Glutamatergic neuron (in vitro differentiated cells): ENCODE results near the gene ACIN1. TPM values are rescaled to one million over a fixed set of nuclear protein-coding genes. Genes with fewer than 3 reads are reported as not detected.

Experiments used
- DNase-seq: peaks from one replicate; pipeline ENCODE4 v3.0.0; 2022
- H3K27ac Mint-ChIP-seq: one replicate; pipeline ENCODE4 v1.8.0; 2020; ENCODE audit warnings: mild to moderate bottlenecking, mixed read lengths, inconsistent platforms; ENCODE audit not compliant: unreplicated experiment
- H3K27me3 Mint-ChIP-seq: one replicate; pipeline ENCODE4 v1.8.0; 2020; ENCODE audit warnings: mild to moderate bottlenecking, moderate library complexity, mixed read lengths, inconsistent platforms; ENCODE audit not compliant: unreplicated experiment
- H3K36me3 Mint-ChIP-seq: one replicate; pipeline ENCODE4 v1.8.0; 2020; ENCODE audit warnings: mild to moderate bottlenecking, mixed read lengths, inconsistent platforms; ENCODE audit not compliant: unreplicated experiment
- H3K4me1 Mint-ChIP-seq: one replicate; pipeline ENCODE4 v1.8.0; 2020; ENCODE audit warnings: mild to moderate bottlenecking, low read depth, mixed read lengths, inconsistent platforms; ENCODE audit not compliant: unreplicated experiment
- H3K4me3 Mint-ChIP-seq: one replicate; pipeline ENCODE4 v1.8.0; 2020; ENCODE audit warnings: mild to moderate bottlenecking, mixed read lengths, inconsistent platforms; ENCODE audit not compliant: unreplicated experiment
- H3K9me3 Mint-ChIP-seq: one replicate; pipeline ENCODE4 v1.8.0; 2020; ENCODE audit warnings: mild to moderate bottlenecking, moderate library complexity, mixed read lengths, inconsistent platforms; ENCODE audit not compliant: unreplicated experiment
- long read RNA-seq: library from polyadenylated mRNA; unstranded; transcript quantifications from one replicate; pipeline ENCODE4 v2.0.0, GENCODE V29; 2020; ENCODE audit not compliant: unreplicated experiment
- total RNA-seq: library from RNA; stranded (reverse); fragmentation: NEBNext Ultra II Directional; extraction: Animal tissue kit (Norgen Biotek cat#: 25700); gene quantifications from one replicate; pipeline ENCODE4 v1.2.1, GENCODE V29; 2021; ENCODE audit not compliant: unreplicated experiment
- TF ChIP-seq, protein P1 (sequence below): fragments of 200-600 bp; sonication (generic); IDR thresholded peaks from one replicate; pipeline ENCODE4 v1.5.0; 2021; ENCODE audit not compliant: partially characterized antibody, unreplicated experiment

The ACIN1 gene
- total RNA-seq: 341 TPM
- long read RNA-seq, partial matches to known transcripts: 1 of 3 reads
- long read RNA-seq, other reads (novel, unspliced or antisense): 2 of 3 reads

DNA sequence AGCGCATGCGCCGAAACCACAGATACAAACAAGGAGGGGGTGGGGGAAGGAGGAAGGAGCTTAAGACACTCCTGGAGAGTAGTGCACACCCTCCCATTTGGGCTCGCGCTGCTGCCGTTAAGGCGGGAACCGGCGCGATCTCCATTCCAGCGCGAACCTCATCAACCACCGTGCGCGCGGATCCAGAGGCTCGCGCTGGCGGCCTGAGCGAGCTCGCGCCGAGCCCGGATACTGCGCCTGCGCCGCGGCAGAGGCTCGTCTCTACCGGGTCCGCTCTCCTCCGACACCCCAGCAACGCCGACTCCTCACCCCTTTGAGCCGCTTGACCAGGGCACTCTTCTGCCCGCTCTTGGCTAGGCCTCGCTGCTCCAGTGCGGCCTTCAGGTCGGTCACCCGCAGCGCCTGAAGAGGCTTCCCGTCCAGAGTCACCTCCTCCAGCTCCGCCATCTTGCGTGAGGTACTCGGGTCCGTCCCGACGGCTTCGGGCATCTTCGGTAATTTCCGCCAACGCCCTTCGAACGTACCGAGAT lies at the start of gene ACIN1:
Gene ACIN1 (minus strand): TSS at position 471 of the 530 bp plus-strand sequence. CDS start 24 bp downstream, at position 447.
- Mint-ChIP-seq H3K27ac (no peak within 1 kb of the TSS), H3K9me3 (no peaks in the 10 kb centered on the region), H3K4me3 (no peak within 1 kb of the TSS), H3K36me3 (no peaks in the 10 kb centered on the region), H3K4me1 (peaks cover 4% of the 10 kb centered on the region), H3K27me3 (peaks cover 3% of the 10 kb centered on the region)
- TF ChIP-seq, protein P1, sequence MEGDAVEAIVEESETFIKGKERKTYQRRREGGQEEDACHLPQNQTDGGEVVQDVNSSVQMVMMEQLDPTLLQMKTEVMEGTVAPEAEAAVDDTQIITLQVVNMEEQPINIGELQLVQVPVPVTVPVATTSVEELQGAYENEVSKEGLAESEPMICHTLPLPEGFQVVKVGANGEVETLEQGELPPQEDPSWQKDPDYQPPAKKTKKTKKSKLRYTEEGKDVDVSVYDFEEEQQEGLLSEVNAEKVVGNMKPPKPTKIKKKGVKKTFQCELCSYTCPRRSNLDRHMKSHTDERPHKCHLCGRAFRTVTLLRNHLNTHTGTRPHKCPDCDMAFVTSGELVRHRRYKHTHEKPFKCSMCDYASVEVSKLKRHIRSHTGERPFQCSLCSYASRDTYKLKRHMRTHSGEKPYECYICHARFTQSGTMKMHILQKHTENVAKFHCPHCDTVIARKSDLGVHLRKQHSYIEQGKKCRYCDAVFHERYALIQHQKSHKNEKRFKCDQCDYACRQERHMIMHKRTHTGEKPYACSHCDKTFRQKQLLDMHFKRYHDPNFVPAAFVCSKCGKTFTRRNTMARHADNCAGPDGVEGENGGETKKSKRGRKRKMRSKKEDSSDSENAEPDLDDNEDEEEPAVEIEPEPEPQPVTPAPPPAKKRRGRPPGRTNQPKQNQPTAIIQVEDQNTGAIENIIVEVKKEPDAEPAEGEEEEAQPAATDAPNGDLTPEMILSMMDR: no peak
- DNase-seq: no peak

DNA sequence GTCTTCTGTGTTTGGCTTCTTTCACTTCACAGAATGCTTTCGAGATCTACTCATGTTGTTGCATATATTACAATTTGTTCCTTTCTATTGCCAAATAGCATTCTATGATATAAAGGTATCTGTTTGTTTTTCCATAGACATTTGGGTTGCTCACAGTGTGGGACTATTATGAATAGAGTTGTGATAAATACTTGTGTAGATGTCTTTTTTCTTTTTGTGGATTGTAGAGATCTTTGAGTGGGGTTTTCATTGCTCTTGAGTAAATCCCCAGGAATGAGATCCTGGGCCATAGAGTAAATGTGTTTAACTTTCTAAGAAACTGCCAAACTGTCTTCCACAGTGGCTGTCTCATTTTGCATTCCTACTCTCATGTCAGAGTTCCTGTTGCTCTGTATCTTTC lies 49.0 kb upstream of the ACIN1 start:
- TF ChIP-seq, protein P1: no peak
- DNase-seq: no peak
- no peak overlapping the region for H3K27ac Mint-ChIP-seq
- no peaks in the 10 kb centered on the region for H3K4me1 Mint-ChIP-seq
- H3K9me3 Mint-ChIP-seq: no peaks in the 10 kb centered on the region
- no peaks in the 10 kb centered on the region for H3K36me3 Mint-ChIP-seq
- H3K4me3 Mint-ChIP-seq: no peak overlapping the region
- peaks cover 1% of the 10 kb centered on the region for H3K27me3 Mint-ChIP-seq

DNA sequence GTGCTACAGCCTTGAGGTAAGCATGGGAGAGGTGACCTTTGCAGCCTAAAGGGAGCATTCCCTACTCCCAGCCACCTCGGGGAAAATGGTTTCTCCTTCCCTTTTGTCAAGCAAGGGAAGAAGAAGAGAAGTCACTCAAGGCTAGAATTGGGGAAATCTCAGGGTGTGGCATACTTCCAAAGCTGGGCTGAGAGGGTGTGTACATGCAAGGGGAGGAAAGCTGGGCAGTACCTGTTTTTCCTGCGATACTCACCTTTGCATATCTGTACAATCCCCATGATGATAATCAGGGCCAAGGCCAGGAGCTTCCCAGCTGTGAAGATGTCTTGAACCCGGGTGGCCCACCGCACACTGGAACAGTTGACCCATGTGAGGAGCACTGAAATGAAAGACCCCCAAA lies 47.9 kb upstream of the ACIN1 start:
- DNase-seq: no peak
- no peaks in the 10 kb centered on the region for H3K36me3 Mint-ChIP-seq
- H3K4me3 Mint-ChIP-seq: no peak overlapping the region
- no peaks in the 10 kb centered on the region for H3K9me3 Mint-ChIP-seq
- TF ChIP-seq, protein P1: no peak
- H3K27me3 Mint-ChIP-seq: peaks cover 3% of the 10 kb centered on the region
- H3K27ac Mint-ChIP-seq: no peak overlapping the region
- H3K4me1 Mint-ChIP-seq: no peaks in the 10 kb centered on the region

- H3K27me3 Mint-ChIP-seq: peaks cover 3% of the 10 kb centered on the region
- H3K27ac Mint-ChIP-seq: no peak overlapping the region
- no peak for DNase-seq
- no peaks in the 10 kb centered on the region for H3K9me3 Mint-ChIP-seq
- H3K4me1 Mint-ChIP-seq: no peaks in the 10 kb centered on the region
- H3K4me3 Mint-ChIP-seq: no peak overlapping the region
- no peaks in the 10 kb centered on the region for H3K36me3 Mint-ChIP-seq
- TF ChIP-seq, protein P1: no peak
Measured at GRCh38 chr14:23141706-23142444, 46.9 kb upstream of the ACIN1 start.

- no peaks in the 10 kb centered on the region for H3K36me3 Mint-ChIP-seq
Measured at GRCh38 chr14:23140371-23140770, 45.4 kb upstream of the ACIN1 start.

More at GRCh38 chr14:23140371-23140770, 45.4 kb upstream of the ACIN1 start:
- TF ChIP-seq, protein P1: no peak
- Mint-ChIP-seq H3K4me3 (no peak overlapping the region), H3K4me1 (no peaks in the 10 kb centered on the region), H3K27me3 (peaks cover 2% of the 10 kb centered on the region), H3K9me3 (no peaks in the 10 kb centered on the region), H3K27ac (no peak overlapping the region)
- DNase-seq: no peak
